Measurements from ENCODE around the gene HLA-DOB.
A peak's percentile ranks its signal among the peaks of the same experiment; 100 is the strongest.
"Not testable (repeated sequence)": the region's sequence is repeated elsewhere in the genome, so short reads cannot be mapped to it uniquely, and the experiment has no call there.

HLA-DOB gene

DNA sequence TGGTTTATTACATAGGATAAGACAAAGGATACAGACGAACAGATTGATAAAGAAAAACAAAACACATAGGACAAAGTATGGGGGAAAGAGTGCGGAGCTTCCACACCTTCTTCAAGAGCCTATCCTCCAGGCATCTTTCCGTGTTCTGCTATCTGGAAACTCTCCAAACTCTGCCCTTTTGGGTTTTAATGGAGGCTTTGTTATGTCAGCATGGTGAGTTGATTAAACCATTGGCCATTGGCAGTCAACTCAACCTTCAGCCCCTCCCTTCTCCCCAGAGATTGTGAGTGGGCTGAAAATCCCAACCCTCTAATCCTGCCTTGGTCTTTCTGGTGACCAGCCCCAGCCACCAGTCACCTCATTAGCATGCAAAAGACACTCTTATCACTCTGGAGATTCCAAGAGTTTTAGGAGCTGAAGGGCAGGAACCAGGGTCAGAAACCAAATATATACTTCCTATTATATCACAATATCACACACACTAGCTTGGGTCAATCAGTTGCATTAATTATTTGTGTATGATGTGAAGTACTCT is 23.8 kb downstream of the HLA-DOB start:
- H3K4me3 Mint-ChIP-seq: no peak overlapping the region
- TF ChIP-seq CTCF (IDR thresholded peaks at IDR 0.05; ENCODE audit: unreplicated experiment in 3 of 3): no peak
- no peaks in the 10 kb centered on the region for H3K4me1 Mint-ChIP-seq
- H3K36me3 Mint-ChIP-seq (ENCODE audit: low read depth): no peaks in the 10 kb centered on the region
- H3K27me3 Mint-ChIP-seq (ENCODE audit: low read depth): peaks cover 80% of the 10 kb centered on the region
- H3K27ac Mint-ChIP-seq: no peak overlapping the region
- no peaks in the 10 kb centered on the region for H3K9me3 Mint-ChIP-seq

- H3K4me3 Mint-ChIP-seq: no peak overlapping the region
- H3K27me3 Mint-ChIP-seq (ENCODE audit: low read depth): peaks cover 70% of the 10 kb centered on the region
- H3K27ac Mint-ChIP-seq: no peak overlapping the region
- H3K36me3 Mint-ChIP-seq (ENCODE audit: low read depth): no peaks in the 10 kb centered on the region
- H3K4me1 Mint-ChIP-seq: no peaks in the 10 kb centered on the region
- no peak for TF ChIP-seq CTCF (IDR thresholded peaks at IDR 0.05; ENCODE audit: unreplicated experiment in 3 of 3)
- no peaks in the 10 kb centered on the region for H3K9me3 Mint-ChIP-seq
Observed at GRCh38 chr6:32790306-32790705, 26.5 kb downstream of the HLA-DOB start.

DNA sequence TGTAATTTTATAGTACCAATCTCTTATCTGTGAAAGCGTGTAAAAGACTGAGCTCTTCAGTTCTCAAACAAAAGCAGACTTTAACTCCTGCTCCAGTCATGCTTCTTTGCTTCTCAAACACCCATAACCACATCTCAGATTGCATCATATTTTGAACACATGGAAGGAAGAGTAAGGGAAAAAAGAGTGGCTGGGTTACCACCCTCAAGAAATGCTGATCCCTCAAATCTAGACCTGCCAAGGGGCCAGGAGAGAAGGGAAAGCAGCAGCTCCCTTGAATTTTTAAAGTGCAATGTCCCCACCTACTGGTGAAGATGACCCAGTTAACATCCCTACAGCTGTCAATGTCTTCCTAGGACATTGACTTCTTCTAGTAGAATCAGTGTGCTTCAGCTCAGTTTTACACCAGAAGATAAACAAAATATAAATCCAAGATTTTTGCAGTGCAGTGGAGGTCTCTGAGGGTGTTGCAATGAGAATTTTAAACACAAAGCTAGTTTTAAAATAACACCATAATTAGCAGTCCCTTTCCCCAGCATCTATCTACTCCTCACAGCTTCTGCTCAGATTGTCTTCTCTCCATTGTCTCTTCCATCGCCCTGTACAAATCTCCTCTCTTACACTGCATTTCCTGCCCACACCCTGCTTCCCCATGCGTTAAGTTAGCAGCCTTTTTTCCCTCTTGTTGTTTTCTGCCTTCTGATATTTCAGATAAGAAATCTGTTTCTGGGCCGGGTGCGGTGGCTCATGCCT is 30.8 kb downstream of the HLA-DOB start:
- Mint-ChIP-seq H3K27ac (no peak overlapping the region), H3K36me3 (ENCODE audit: low read depth) (no peaks in the 10 kb centered on the region), H3K27me3 (ENCODE audit: low read depth) (peaks cover 28% of the 10 kb centered on the region), H3K4me3 (no peak overlapping the region), H3K9me3 (peaks cover 7% of the 10 kb centered on the region), H3K4me1 (no peaks in the 10 kb centered on the region)
- TF ChIP-seq CTCF (IDR thresholded peaks at IDR 0.05; ENCODE audit: unreplicated experiment in 3 of 3): peak; percentile 65 to 74 (median 66)

DNA sequence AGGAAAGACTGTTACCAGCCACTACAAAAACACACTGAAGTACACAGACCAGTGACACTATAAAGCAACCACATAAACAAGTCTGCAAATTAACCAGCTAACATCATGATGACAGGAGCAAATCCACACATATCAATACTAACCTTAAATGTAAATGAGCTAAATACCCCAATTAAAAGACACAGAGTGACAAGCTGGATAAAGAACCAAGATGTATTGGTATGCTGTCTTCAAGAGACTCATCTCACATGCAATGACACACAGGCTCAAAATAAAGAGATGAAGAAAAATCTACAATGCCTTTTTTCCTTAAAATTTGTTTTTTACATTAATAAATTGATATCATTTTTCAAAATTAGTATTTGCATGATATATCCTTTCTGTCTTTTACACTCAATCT is 33.9 kb downstream of the HLA-DOB start:
- not testable (repeated sequence) for H3K27ac Mint-ChIP-seq; H3K4me3 Mint-ChIP-seq; H3K4me1 Mint-ChIP-seq; H3K9me3 Mint-ChIP-seq; H3K36me3 Mint-ChIP-seq (ENCODE audit: low read depth)
- peaks cover 17% of the 10 kb centered on the region for H3K27me3 Mint-ChIP-seq (ENCODE audit: low read depth)

- Mint-ChIP-seq H3K9me3 (peaks cover 7% of the 10 kb centered on the region), H3K4me3 (no peak overlapping the region), H3K27ac (no peak overlapping the region), H3K4me1 (no peaks in the 10 kb centered on the region), H3K36me3 (ENCODE audit: low read depth) (no peaks in the 10 kb centered on the region), H3K27me3 (ENCODE audit: low read depth) (peaks cover 8% of the 10 kb centered on the region)
- TF ChIP-seq CTCF (IDR thresholded peaks at IDR 0.05; ENCODE audit: unreplicated experiment in 3 of 3): no peak
Observed at GRCh38 chr6:32779036-32779435, 37.8 kb downstream of the HLA-DOB start.

DNA sequence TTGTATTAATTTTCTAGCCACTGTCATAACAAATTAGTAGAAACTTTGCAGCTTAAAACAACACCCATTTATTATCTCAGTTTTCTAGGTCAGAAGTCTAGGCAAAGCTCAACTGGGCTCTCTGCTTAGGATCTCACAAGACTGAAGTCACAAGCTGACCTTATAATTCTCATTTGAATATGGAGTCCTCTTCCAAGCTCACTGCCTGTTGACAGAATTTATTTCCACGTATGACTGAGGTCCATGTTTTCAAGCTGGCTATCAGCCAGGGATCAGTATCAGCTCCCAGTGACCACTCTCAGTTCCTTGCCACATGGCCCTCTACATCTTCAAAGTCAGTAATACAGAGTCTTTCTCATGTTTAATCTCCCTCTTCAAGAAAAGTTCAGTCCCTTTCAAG is 41.7 kb downstream of the HLA-DOB start:
- no peak for TF ChIP-seq CTCF (IDR thresholded peaks at IDR 0.05; ENCODE audit: unreplicated experiment in 3 of 3)

More for the DNA sequence above, 41.7 kb downstream of the HLA-DOB start:
- Mint-ChIP-seq H3K9me3 (no peaks in the 10 kb centered on the region), H3K36me3 (ENCODE audit: low read depth) (no peaks in the 10 kb centered on the region), H3K4me1 (no peaks in the 10 kb centered on the region), H3K4me3 (no peak overlapping the region), H3K27ac (no peak overlapping the region), H3K27me3 (ENCODE audit: low read depth) (peaks cover 19% of the 10 kb centered on the region)
